IPS-15b (cell line): Measurements from ENCODE around the gene LRRC4C.

Source experiments
- H3K27me3 ChIP-seq: one replicate; pipeline ENCODE4 v1.6.1; 2013; ENCODE audit warnings: low read length; ENCODE audit not compliant: control insufficient read depth, insufficient read depth
- H3K36me3 ChIP-seq: one replicate; pipeline ENCODE4 v1.6.1; 2013; ENCODE audit warnings: low read length; ENCODE audit not compliant: control insufficient read depth, insufficient read depth
- H3K4me1 ChIP-seq: one replicate; pipeline ENCODE4 v1.6.1; 2013; ENCODE audit warnings: mild to moderate bottlenecking, low read length; ENCODE audit not compliant: control insufficient read depth, insufficient read depth
- H3K4me3 ChIP-seq: one replicate; pipeline ENCODE4 v1.5.1; 2013; ENCODE audit warnings: low read depth, low read length
- H3K9ac ChIP-seq: one replicate; pipeline ENCODE4 v1.6.1; 2013; ENCODE audit warnings: low read depth, mild to moderate bottlenecking, low read length
- H3K9me3 ChIP-seq: one replicate; pipeline ENCODE4 v1.6.1; 2013; ENCODE audit warnings: mild to moderate bottlenecking, low read length; ENCODE audit not compliant: control insufficient read depth, insufficient read depth

Gene LRRC4C

DNA sequence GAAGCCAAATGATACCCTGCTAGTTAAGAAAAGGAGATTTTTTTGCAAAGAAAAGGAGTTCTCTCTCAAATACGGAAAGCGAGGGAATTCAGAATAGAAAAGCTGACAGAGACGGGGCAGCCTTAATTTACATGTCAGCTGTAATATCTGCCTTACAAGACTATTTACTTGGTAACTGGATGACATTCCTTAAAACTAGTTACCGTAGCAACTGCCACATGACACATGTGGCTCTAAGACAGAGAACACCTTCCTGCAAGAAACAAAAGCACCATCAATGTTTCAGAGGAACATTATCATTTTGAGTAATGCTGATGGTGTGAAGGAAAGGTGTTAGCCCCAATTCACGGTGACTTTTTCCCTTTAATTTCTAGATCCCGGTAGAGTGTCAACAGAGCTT lies 222.1 kb downstream of the LRRC4C start:
- Histone ChIP-seq H3K4me1 (peaks cover 10% of the 10 kb centered on the region), H3K9ac (no peak overlapping the region), H3K4me3 (no peak overlapping the region), H3K27me3 (no peaks in the 10 kb centered on the region), H3K9me3 (no peaks in the 10 kb centered on the region), H3K36me3 (no peaks in the 10 kb centered on the region)

DNA sequence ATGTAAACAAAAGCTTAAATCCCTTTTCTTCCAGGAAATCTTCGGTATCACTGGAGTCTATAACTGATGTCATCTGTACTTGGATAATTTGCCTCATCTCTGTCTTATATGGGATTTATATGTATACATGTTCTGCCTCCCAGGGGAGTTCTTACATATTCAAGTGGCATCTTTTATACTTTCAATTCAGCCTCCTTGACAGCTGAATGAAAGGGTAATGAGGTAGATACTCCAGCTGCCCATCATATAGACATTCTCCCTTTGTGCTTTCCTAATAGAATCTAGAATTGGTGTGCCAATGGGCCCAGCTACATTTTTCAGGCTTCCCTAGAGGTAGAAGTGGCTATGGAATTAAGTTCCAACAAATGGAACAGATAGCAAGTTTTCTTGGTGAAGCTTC lies 223.8 kb downstream of the LRRC4C start:
- H3K36me3 ChIP-seq, result no peaks in the 10 kb centered on the region
- H3K4me3 ChIP-seq, result no peak overlapping the region
- no peak overlapping the region for H3K9ac ChIP-seq
- peaks cover 10% of the 10 kb centered on the region for H3K4me1 ChIP-seq
- no peaks in the 10 kb centered on the region for H3K27me3 ChIP-seq
- H3K9me3 ChIP-seq, result no peaks in the 10 kb centered on the region

DNA sequence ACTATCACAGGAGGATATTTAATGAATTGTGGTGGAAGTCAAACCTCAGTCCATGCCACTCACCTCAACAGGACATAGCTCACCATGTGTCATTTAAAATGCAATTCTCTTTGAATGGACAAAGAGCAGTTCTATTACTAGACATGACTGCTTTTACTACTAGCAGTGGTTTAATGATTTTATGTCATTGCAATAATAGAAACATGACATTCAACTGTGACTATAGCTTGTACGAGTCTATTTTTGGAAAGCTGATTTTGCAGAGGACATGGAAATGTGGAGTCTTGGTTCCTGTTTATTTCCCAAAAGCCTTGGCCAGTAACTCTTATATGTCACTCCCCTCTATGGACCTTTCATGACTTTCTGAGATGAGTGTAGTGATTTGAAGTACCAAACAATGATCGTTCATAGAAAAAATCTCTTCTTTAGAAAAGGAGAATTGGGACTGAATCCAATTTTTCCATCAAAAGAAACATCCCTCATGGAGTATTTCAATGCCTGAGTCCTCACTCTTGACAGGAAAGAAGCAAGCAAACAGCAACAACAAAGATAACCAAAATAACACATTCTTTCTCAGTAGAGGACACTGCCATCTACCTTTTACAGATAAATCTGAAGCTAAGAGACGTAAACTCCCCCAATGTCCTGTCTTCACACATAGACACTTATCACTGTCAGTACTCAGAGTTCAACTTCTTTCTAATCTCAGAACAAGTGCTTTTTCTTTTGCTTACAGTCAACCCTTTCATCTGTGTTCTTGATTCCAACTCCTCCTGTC lies 233.4 kb downstream of the LRRC4C start:
- Histone ChIP-seq H3K9me3 (no peaks in the 10 kb centered on the region), H3K9ac (no peak overlapping the region), H3K36me3 (no peaks in the 10 kb centered on the region), H3K27me3 (no peaks in the 10 kb centered on the region), H3K4me3 (no peak overlapping the region), H3K4me1 (no peaks in the 10 kb centered on the region)

DNA sequence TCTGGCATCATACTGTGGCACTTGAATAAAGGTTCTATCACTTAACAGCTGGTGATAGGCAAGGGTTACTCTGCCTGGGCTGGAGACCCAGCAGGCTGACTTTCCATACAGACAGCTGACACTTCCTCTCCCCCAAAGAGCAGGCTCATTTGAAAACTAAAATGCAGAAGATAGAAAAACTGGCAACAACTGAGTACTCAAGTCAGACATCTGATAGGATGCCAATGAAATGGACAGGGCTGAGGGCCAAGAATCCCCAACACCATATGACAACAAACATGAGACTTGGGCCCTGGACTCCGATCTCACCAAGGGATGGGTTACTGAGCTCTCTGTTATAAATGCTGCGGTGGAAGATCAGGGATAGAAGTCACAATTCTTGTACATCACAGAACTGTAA lies 237.2 kb downstream of the LRRC4C start:
- no peaks in the 10 kb centered on the region for H3K36me3 ChIP-seq
- H3K4me3 ChIP-seq, result no peak overlapping the region
- no peak overlapping the region for H3K9ac ChIP-seq
- H3K27me3 ChIP-seq, result no peaks in the 10 kb centered on the region
- H3K4me1 ChIP-seq, result no peaks in the 10 kb centered on the region
- no peaks in the 10 kb centered on the region for H3K9me3 ChIP-seq

DNA sequence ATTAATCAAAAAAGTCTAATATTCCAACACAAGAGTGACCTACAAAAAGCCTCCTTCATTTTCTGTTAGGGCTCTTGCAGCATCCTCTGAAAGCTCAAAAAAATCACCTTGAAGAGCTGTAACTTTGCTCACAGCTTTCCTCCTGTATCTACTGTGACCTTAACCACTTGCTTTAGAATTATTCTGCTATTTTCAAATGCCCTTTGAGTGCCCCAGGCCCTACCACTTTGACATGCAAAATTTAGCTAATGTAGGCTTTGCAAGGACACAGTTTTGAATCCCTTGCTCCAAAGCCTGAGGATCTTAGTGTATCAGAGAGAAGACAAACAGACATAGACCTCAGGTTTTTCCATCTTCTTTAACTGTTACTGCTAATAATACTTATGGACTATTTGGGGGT lies 253.1 kb downstream of the LRRC4C start:
- no peak overlapping the region for H3K9ac ChIP-seq
- H3K4me1 ChIP-seq, result peaks cover 3% of the 10 kb centered on the region
- H3K9me3 ChIP-seq, result no peaks in the 10 kb centered on the region
- H3K4me3 ChIP-seq, result no peak overlapping the region
- no peaks in the 10 kb centered on the region for H3K36me3 ChIP-seq
- no peaks in the 10 kb centered on the region for H3K27me3 ChIP-seq

DNA sequence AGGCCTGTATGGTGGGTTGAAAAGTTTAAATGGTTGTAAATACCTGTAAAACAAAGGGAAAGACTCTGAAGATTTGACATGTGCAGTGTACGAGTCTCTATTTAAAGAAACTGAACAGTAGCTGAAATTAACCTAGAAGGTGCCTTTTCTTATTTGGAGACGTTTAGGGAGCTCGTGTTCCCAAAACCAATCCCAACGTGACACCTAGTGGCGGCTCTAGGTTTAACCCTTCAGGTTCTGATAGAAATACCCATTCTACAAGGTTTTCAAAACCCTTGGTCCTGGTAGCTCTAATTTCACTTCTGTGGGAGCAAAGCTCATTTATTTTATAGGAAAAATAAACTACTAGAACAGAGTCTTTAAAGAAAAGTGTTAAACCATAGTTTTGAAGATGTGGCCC lies 258.3 kb downstream of the LRRC4C start:
- Histone ChIP-seq H3K36me3 (no peaks in the 10 kb centered on the region), H3K9ac (no peak overlapping the region)

DNA sequence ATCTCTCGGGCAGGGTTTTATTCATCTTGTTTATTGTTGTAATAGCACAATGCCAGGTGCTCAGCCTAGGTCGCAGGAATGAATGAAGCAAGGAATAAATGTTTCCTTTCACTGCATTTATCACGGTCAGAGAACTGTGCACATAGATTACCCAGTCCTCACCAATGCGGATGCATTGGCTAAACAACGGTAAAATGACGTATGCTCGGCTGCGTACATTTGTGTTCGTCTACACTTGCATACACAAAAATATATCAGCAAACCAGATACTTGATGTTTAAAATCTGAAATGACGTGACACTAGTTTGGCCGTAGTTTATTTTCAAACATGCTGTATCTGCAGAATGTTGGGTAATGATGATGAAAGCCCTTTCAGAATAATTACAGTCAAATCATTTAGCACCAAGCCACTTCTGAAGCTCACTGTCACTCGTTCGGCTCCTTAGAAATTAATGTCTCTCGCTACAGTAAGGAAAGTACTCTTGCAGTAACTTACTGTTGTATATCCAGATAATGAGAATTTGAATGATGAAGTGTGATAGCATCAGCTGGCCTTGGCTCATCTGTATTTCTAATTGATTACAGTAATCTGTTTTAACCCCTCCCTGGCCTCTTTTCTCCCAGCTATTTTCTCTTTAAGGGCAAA lies 268.9 kb downstream of the LRRC4C start:
- Histone ChIP-seq H3K4me3 (no peak overlapping the region), H3K4me1 (no peaks in the 10 kb centered on the region), H3K36me3 (no peaks in the 10 kb centered on the region), H3K9ac (no peak overlapping the region), H3K9me3 (no peaks in the 10 kb centered on the region), H3K27me3 (no peaks in the 10 kb centered on the region)

More for the DNA sequence above, 258.3 kb downstream of the LRRC4C start:
- H3K27me3 ChIP-seq, result no peaks in the 10 kb centered on the region
- H3K4me3 ChIP-seq, result no peak overlapping the region
- H3K4me1 ChIP-seq, result peaks cover 1% of the 10 kb centered on the region
- H3K9me3 ChIP-seq, result no peaks in the 10 kb centered on the region

DNA sequence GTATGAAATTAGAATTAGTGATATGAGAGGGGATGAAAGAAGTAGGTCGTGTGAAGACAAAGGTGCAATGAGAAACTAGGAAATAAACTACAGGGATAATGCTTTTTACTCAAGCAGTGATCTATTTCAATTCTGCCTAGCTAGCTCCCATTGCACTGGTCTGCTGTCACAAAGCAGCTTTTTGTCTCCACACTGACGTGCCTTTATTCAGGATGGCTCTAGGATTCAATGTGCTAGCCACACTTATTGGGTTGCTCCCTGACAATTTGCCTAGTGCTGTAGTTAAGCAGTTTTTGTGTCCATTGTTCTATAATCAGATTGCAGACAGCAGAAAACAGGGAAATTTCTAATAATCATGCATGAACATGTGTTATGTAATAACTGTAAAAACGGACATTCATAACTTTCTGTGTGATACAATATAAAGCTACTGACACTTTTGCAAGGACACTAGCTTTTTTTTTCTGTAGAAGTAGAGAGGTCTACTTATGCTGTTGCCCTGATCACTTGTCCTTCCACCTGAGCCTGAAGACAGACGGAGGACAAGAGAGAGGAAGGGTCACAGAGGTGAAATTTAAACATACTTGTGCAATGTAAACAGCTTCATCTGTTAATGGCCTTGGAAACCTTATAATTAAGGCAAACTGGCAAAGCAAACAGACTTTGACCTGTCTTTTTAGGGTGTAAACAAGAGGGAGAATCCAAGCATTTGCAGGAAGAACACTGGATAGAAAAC lies 269.6 kb downstream of the LRRC4C start:
- no peak overlapping the region for H3K4me3 ChIP-seq
- H3K27me3 ChIP-seq, result no peaks in the 10 kb centered on the region
- no peaks in the 10 kb centered on the region for H3K36me3 ChIP-seq
- H3K9me3 ChIP-seq, result no peaks in the 10 kb centered on the region
- no peaks in the 10 kb centered on the region for H3K4me1 ChIP-seq
- no peak overlapping the region for H3K9ac ChIP-seq

DNA sequence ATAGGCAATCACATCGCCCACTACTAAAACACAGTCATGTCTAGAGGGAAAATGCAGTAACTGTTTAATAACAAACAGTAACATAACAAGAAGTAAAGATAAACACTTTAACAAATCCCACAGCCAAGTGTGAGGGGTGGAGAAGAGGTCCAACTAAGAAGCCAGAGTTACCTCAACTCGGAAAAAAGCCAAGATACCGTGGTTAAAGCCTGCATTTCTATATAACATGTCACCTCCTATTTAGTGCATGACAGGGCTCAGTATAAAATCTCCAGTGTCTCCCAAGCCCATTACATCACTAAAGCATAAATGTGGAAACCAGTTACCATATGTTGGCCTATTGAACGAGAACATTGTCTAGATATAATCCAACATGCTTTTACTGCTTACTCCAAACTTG lies 281.7 kb downstream of the LRRC4C start:
- H3K9me3 ChIP-seq, result no peaks in the 10 kb centered on the region
- H3K4me1 ChIP-seq, result peaks cover 6% of the 10 kb centered on the region
- no peaks in the 10 kb centered on the region for H3K27me3 ChIP-seq
- no peak overlapping the region for H3K9ac ChIP-seq
- no peak overlapping the region for H3K4me3 ChIP-seq
- no peaks in the 10 kb centered on the region for H3K36me3 ChIP-seq

DNA sequence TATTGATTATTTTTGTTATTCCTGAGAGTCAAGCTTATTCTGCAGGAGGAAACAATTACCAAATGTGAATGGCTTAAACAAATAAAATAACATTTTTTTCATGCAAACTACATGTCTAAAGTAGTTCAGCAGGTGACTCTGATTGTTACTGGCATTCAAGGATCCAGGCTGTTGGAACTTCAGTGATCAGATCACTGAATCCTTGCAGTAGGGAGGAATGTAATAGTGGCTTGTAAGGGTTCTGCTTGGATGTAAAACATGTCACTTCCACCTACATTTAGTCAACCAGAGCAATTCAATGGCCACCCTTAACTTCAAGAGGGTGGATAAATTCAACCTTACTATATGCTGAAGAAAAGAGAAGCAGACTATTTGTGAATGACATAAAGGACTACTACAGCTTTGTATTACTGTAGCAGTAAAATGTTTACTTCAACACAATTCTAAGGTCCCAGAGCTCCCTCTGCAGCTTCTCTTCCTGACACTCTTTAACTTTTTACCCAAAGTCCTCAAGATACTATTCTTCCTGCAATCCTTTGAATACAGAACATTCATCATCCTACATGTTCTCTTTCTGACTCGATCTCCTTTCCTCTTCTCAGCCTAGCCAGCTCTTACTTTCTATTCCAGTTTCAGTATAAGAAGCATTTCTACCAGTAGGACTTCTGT lies 284.0 kb downstream of the LRRC4C start:
- no peaks in the 10 kb centered on the region for H3K36me3 ChIP-seq
- no peaks in the 10 kb centered on the region for H3K27me3 ChIP-seq
- H3K9ac ChIP-seq, result no peak overlapping the region
- H3K4me3 ChIP-seq, result no peak overlapping the region
- no peaks in the 10 kb centered on the region for H3K9me3 ChIP-seq
- peaks cover 6% of the 10 kb centered on the region for H3K4me1 ChIP-seq

DNA sequence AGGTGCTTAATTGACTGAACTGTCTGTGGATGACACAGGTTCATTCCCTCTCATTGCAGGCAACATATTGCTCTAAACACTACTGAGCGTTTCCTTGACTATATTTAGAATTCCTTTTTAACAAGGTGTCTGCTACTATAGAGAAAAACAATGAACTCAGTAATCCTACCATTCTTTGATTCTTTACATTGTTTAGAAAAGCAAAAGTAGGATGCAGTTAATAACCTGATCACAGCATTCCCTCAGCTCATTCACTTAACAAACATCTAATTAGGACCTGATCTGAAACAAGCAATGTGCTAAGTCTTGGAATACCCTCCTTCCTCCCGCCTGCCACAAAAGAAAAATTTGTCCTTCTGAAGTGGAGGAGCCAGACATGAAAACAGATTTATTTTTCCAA lies 313.1 kb downstream of the LRRC4C start:
- no peaks in the 10 kb centered on the region for H3K9me3 ChIP-seq
- no peak overlapping the region for H3K9ac ChIP-seq
- H3K36me3 ChIP-seq, result no peaks in the 10 kb centered on the region
- H3K27me3 ChIP-seq, result no peaks in the 10 kb centered on the region
- H3K4me3 ChIP-seq, result no peak overlapping the region
- H3K4me1 ChIP-seq, result peaks cover 10% of the 10 kb centered on the region
